ENCODE results near the gene PAWR. TPM values are rescaled to one million over a fixed set of nuclear protein-coding genes. Genes with fewer than 3 reads are reported as not detected.
"Not testable (repeated sequence)": the region's sequence is repeated elsewhere in the genome, so short reads cannot be mapped to it uniquely, and the experiment has no call there.

The PAWR gene
- total RNA-seq, 1 experiment from 2014 or later: 55.3 TPM

DNA sequence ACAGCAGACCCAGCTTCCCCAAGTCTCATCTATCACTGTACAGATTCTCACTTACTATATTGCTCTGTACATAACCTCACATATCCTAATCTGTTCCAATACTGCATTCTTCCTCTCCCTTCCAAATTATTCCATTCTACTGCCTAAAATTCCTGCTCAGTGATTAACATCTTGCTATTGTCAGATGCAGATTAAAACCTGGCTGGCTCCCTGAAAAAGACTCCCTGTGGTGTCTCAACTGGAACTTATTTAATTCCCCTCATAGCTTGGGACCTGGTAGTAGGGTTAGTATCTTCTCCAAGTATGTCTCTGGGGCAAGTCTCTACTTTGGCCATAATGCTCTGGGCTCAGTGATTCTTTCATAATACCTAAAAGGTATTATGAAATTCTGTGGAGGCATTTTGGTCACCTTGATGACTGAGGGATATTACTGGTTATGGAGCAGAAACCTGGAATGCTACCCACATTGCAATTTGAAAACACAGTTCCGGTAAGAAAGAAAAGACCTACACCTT lies 55.8 kb downstream of the PAWR start:
- ChIA-PET CTCF (interaction anchor here (0.6 kb wide), 1 partner anchor 102 kb away, joined by 4 read pairs; no protein-coding TSS in a partner anchor), POLR2A (ENCODE audit: low non-redundant PET) (no interaction called here)
- TF ChIP-seq EZH2 (IDR thresholded peaks at IDR 0.05; ENCODE audit: borderline replicate concordance, low read depth, low read length, poor library complexity, severe bottlenecking): no peak
- TF ChIP-seq, protein P1, sequence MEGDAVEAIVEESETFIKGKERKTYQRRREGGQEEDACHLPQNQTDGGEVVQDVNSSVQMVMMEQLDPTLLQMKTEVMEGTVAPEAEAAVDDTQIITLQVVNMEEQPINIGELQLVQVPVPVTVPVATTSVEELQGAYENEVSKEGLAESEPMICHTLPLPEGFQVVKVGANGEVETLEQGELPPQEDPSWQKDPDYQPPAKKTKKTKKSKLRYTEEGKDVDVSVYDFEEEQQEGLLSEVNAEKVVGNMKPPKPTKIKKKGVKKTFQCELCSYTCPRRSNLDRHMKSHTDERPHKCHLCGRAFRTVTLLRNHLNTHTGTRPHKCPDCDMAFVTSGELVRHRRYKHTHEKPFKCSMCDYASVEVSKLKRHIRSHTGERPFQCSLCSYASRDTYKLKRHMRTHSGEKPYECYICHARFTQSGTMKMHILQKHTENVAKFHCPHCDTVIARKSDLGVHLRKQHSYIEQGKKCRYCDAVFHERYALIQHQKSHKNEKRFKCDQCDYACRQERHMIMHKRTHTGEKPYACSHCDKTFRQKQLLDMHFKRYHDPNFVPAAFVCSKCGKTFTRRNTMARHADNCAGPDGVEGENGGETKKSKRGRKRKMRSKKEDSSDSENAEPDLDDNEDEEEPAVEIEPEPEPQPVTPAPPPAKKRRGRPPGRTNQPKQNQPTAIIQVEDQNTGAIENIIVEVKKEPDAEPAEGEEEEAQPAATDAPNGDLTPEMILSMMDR (conservative IDR thresholded peaks at IDR 0.05; ENCODE audit: low read depth, low read length): no peak
- H3K27me3 ChIP-seq (replicated peaks; ENCODE audit: insufficient read depth, low read depth, low read length, poor library complexity): no peaks in the 10 kb centered on the region
- H3K36me3 ChIP-seq (ENCODE audit: insufficient read depth, low read length, poor library complexity, severe bottlenecking): no peaks in the 10 kb centered on the region
- intact Hi-C loops (cut with micrococcal nuclease; ENCODE audit: unreplicated experiment): no loop called here
- no peak overlapping the region for H3K27ac ChIP-seq (ENCODE audit: low read depth, low read length, poor library complexity, severe bottlenecking)
- DNase-seq (ENCODE audit: low spot score): peak; percentile 48
- no peaks in the 10 kb centered on the region for H3K4me1 ChIP-seq (ENCODE audit: insufficient read depth, low read length, poor library complexity, severe bottlenecking)
- BruUV-seq (replicated peaks): no TSS peak
- H3K4me3 ChIP-seq (ENCODE audit: low read depth, low read length, poor library complexity, severe bottlenecking): no peak overlapping the region
- no peaks in the 10 kb centered on the region for H3K9me3 ChIP-seq (ENCODE audit: low read depth, low read length, poor library complexity, severe bottlenecking)

DNA sequence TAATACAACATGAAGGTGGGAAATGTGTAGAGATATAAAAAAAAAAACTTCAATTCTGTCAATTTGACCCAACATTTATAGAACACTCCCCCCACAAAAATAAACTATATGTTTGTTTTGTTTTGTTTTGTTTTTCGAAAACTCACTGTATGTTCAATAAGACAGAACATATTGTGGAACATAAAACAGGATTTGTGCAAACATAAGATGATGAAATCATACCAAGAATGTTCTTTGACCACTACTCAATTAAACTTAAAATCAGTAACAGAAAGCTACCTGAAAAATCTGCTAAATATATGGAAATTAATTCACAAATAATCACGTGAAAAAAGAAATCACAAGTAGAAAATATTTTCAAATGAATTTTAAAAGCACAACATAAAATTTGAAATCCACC lies 61.2 kb downstream of the PAWR start:
- Histone ChIP-seq H3K27me3 (replicated peaks; ENCODE audit: insufficient read depth, low read depth, low read length, poor library complexity) (no peaks in the 10 kb centered on the region), H3K4me1 (ENCODE audit: insufficient read depth, low read length, poor library complexity, severe bottlenecking) (no peaks in the 10 kb centered on the region), H3K9me3 (ENCODE audit: low read depth, low read length, poor library complexity, severe bottlenecking) (no peaks in the 10 kb centered on the region), H3K27ac (ENCODE audit: low read depth, low read length, poor library complexity, severe bottlenecking) (no peak overlapping the region), H3K36me3 (ENCODE audit: insufficient read depth, low read length, poor library complexity, severe bottlenecking) (no peaks in the 10 kb centered on the region), H3K4me3 (ENCODE audit: low read depth, low read length, poor library complexity, severe bottlenecking) (no peak overlapping the region)
- intact Hi-C loops (cut with micrococcal nuclease; ENCODE audit: unreplicated experiment): no loop called here
- BruUV-seq (replicated peaks): no TSS peak
- no peak for DNase-seq (ENCODE audit: low spot score)
- POLR2A ChIA-PET (ENCODE audit: low non-redundant PET): no interaction called here
- TF ChIP-seq, protein P1 (conservative IDR thresholded peaks at IDR 0.05; ENCODE audit: low read depth, low read length): no peak
- CTCF ChIA-PET: no interaction called here

DNA sequence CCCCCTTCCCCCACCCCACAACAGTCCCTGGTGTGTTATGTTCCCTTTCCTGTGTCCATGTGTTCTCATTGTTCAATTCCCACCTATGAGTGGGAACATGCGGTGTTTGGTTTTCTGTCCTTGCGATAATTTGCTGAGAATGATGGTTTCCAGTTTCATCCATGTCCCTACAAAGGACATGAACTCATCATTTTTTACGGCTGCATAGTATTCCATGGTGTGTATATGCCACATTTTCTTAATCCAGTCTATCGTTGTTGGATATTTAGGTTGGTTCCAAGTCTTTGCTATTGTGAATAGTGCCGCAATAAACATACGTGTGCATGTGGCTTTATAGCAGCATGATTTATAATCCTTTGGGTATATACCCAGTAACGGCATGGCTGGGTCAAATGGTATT lies 64.0 kb downstream of the PAWR start:
- DNase-seq (ENCODE audit: low spot score); CTCF ChIA-PET; H3K36me3 ChIP-seq (ENCODE audit: insufficient read depth, low read length, poor library complexity, severe bottlenecking); POLR2A ChIA-PET (ENCODE audit: low non-redundant PET); intact Hi-C loops (cut with micrococcal nuclease; ENCODE audit: unreplicated experiment); H3K27me3 ChIP-seq (replicated peaks; ENCODE audit: insufficient read depth, low read depth, low read length, poor library complexity); H3K4me1 ChIP-seq (ENCODE audit: insufficient read depth, low read length, poor library complexity, severe bottlenecking); H3K4me3 ChIP-seq (ENCODE audit: low read depth, low read length, poor library complexity, severe bottlenecking); BruUV-seq (replicated peaks); H3K9me3 ChIP-seq (ENCODE audit: low read depth, low read length, poor library complexity, severe bottlenecking); H3K27ac ChIP-seq (ENCODE audit: low read depth, low read length, poor library complexity, severe bottlenecking): not testable (repeated sequence)

DNA sequence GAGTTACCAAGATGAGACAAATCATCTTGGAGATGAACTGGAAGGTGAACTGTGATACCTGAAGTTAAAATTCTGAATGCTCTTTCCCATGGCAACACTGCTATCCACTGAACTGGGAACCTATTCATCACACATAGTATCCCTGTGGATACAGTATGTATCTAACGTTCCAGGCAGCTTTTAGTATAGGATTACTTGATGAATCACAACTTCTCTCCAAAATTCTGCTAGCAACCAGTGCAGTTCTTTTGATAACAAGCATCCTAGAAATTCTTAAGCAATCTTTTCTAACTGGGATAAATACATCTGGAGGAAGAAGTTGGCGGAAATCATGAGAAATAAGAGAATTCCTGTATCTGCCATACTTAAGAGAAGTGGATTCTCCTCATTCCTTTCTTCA lies 66.4 kb downstream of the PAWR start:
- no peaks in the 10 kb centered on the region for H3K4me1 ChIP-seq (ENCODE audit: insufficient read depth, low read length, poor library complexity, severe bottlenecking)
- no peak for DNase-seq (ENCODE audit: low spot score)
- H3K36me3 ChIP-seq (ENCODE audit: insufficient read depth, low read length, poor library complexity, severe bottlenecking): peaks cover 4% of the 10 kb centered on the region
- no TSS peak for BruUV-seq (replicated peaks)
- ChIA-PET CTCF (no interaction called here), POLR2A (ENCODE audit: low non-redundant PET) (no interaction called here)
- no peak overlapping the region for H3K4me3 ChIP-seq (ENCODE audit: low read depth, low read length, poor library complexity, severe bottlenecking)
- intact Hi-C loops (cut with micrococcal nuclease; ENCODE audit: unreplicated experiment): no loop called here
- no peaks in the 10 kb centered on the region for H3K9me3 ChIP-seq (ENCODE audit: low read depth, low read length, poor library complexity, severe bottlenecking)
- no peak for TF ChIP-seq EZH2 (IDR thresholded peaks at IDR 0.05; ENCODE audit: borderline replicate concordance, low read depth, low read length, poor library complexity, severe bottlenecking)
- TF ChIP-seq, protein P1 (conservative IDR thresholded peaks at IDR 0.05; ENCODE audit: low read depth, low read length): no peak
- H3K27ac ChIP-seq (ENCODE audit: low read depth, low read length, poor library complexity, severe bottlenecking): no peak overlapping the region
- no peaks in the 10 kb centered on the region for H3K27me3 ChIP-seq (replicated peaks; ENCODE audit: insufficient read depth, low read depth, low read length, poor library complexity)

All from A673 (cell line).